Measurements from ENCODE around the gene SLC29A2. TPM values are rescaled to one million over a fixed set of nuclear protein-coding genes. Genes with fewer than 3 reads are reported as not detected.

SLC29A2 gene
- total RNA-seq, 4 donors from 2014 or later, result 3.7 to 30.7 (median 15.5) TPM

DNA sequence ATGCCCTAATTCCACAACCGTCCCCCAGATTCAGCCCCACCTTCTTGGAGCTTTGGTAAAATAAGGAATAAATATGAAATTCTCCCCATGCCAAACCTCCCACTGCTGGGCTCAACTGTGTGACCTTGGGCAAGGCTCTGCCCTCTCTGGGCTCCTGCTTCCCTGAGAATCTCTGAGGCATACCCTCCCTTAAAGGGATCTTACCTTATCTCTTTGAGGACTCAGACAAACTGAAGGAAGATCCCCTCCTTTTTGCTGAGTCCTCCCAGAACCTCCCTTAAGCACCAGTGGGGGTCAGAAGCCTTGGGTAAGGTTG, 57.4 kb downstream of the SLC29A2 start:
- TF ChIP-seq, protein P1, sequence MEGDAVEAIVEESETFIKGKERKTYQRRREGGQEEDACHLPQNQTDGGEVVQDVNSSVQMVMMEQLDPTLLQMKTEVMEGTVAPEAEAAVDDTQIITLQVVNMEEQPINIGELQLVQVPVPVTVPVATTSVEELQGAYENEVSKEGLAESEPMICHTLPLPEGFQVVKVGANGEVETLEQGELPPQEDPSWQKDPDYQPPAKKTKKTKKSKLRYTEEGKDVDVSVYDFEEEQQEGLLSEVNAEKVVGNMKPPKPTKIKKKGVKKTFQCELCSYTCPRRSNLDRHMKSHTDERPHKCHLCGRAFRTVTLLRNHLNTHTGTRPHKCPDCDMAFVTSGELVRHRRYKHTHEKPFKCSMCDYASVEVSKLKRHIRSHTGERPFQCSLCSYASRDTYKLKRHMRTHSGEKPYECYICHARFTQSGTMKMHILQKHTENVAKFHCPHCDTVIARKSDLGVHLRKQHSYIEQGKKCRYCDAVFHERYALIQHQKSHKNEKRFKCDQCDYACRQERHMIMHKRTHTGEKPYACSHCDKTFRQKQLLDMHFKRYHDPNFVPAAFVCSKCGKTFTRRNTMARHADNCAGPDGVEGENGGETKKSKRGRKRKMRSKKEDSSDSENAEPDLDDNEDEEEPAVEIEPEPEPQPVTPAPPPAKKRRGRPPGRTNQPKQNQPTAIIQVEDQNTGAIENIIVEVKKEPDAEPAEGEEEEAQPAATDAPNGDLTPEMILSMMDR (IDR thresholded peaks at IDR 0.05; ENCODE audit: low read depth), result no peak

DNA sequence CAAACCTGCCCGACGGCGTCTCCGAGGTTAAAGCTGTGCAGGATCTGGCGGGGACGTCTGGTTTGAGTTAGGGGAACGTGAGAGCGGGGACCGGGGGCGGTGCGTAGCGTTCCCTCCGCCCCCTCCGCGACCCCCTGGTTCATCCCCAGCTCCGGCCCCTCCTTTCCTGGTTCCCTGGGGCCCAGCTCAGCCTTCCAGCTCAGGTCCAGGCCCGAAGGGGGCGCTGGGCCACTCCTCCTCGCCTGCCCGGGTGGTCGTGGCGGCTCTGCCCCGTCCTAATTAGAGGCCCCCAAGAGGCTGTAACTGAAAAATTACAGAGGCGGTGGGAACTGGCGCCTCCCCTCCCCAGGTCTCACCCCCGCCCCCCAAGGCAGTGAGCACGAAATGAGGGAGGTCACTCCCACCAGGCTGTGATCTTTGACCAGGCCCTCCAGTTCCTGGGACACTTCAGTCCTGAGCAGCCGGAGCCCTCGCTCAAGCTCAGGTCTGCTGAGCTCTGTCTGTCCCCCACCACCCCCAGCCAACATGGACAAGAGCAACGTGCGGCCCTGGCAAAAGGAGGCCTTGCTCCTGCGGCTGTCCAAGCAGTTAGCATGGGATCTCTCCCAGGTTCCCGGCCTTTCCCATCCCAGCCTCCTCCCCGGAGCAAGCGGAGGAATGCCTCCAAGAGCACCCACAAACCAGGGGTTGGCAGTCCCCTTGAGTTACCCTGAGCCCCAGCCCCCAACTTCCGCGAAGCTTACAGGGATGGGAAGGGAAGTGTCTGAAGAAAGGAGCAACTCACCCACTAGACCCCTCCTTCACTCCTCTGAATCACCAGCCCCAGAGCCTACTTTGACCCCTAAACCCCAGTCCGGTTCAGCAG, 58.0 kb downstream of the SLC29A2 start:
- TF ChIP-seq, protein P1 (IDR thresholded peaks at IDR 0.05; ENCODE audit: low read depth), result no peak

DNA sequence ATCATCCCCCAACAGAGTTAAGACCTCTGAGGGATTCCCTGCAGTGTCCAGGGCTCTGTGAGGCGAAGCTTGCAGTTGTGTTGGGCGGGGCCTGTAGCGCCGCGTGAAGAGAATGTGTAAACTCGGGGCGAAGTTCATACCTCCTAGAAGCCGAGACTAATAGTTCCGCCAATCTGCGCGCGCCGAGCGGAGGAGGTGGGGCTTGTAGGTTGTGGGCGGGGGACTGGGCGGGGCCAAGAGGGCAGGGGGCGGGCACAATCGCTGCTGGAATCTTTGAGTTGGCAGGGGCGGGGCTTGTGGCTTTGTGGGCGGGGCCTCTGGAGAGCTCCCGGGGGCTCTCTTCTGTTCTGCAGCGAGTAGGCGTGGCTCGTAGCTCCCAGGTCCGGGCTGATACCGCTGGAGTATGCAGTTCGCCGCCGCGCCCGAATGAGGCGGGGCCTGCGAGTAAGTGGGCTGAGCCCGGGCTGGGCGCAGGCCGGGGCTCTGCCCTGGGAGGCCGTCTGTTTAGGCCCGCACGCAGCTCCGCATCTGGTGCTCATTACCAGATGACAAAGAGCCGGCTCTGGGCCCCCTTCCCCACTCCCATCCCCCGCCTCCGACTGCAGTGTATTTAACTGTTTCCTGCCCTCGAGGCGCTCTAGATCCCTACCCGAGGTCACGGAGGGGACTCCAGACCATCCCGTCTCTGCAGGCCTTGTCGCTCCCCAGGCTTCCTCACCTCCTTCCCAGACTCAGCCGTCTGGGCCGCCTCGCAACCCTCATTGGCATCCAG, 58.8 kb downstream of the SLC29A2 start:
- TF ChIP-seq, protein P1 (IDR thresholded peaks at IDR 0.05; ENCODE audit: low read depth), result no peak

Small RNAs within 50 kb of the gene (small RNA-seq; reads per million reads assigned to genes)
- gene RF00017, result not detected
- gene RNU1-84P, result not detected

Other genes with a start within 250 kb of the SLC29A2 start
- gene KLC2, start 114.1 kb downstream of the SLC29A2 start, total RNA-seq, result 10 to 100 TPM; 13.3 to 24.9 (median 19.3) TPM
- 10 to 100 TPM; 46.3 to 95.3 (median 68.6) TPM for gene RAB1B, start 103.1 kb downstream of the SLC29A2 start, total RNA-seq
- gene CNIH2, start 93.6 kb downstream of the SLC29A2 start, total RNA-seq, result not detected
- 10 to 100 TPM; 39.0 to 60.5 (median 53.7) TPM for gene YIF1A, start 82.6 kb downstream of the SLC29A2 start, total RNA-seq
- gene TMEM151A, start 79.9 kb downstream of the SLC29A2 start, total RNA-seq, result not detected
- 100 to 1,000 TPM in 2 of 4 donors, 10 to 100 TPM in 2; 49.0 to 226 (median 149) TPM for gene CD248, start 54.7 kb downstream of the SLC29A2 start, total RNA-seq
- 1 to 10 TPM in 3 of 4 donors, under 1 TPM in 1; 0.98 to 3.7 (median 3.3) TPM for gene RIN1, start 35.3 kb downstream of the SLC29A2 start, total RNA-seq
- gene BRMS1, start 26.7 kb downstream of the SLC29A2 start, total RNA-seq, result 10 to 100 TPM; 20.5 to 47.1 (median 34.7) TPM
- 10 to 100 TPM; 11.7 to 31.7 (median 18.7) TPM for gene B4GAT1, start 24.1 kb downstream of the SLC29A2 start, total RNA-seq
- gene NPAS4, start 49.3 kb upstream of the SLC29A2 start, total RNA-seq, result not detected
- 10 to 100 TPM; 26.7 to 41.8 (median 39.6) TPM for gene MRPL11, start 67.1 kb upstream of the SLC29A2 start, total RNA-seq
- gene PELI3, start 95.1 kb upstream of the SLC29A2 start, total RNA-seq, result 10 to 100 TPM in 3 of 4 donors, 1 to 10 TPM in 1; 8.0 to 16.6 (median 12.6) TPM
- gene DPP3, start 108.7 kb upstream of the SLC29A2 start, total RNA-seq, result 10 to 100 TPM; 12.6 to 17.8 (median 15.7) TPM
- 10 to 100 TPM; 25.5 to 53.7 (median 39.3) TPM for gene BBS1, start 138.9 kb upstream of the SLC29A2 start, total RNA-seq
- gene ZDHHC24, start 174.3 kb upstream of the SLC29A2 start, total RNA-seq, result 10 to 100 TPM in 3 of 4 donors, 1 to 10 TPM in 1; 4.4 to 16.4 (median 12.5) TPM
- under 1 TPM in 1 of 4 donors, not detected in 3; 0.22 TPM for gene ACTN3, start 175.1 kb upstream of the SLC29A2 start, total RNA-seq
- 100 to 1,000 TPM in 3 of 4 donors, 10 to 100 TPM in 1; 55.9 to 196 (median 121) TPM for gene CTSF, start 196.8 kb upstream of the SLC29A2 start, total RNA-seq
- under 1 TPM in 1 of 4 donors, not detected in 3; 0.17 TPM for gene CCDC87, start 221.3 kb upstream of the SLC29A2 start, total RNA-seq
- gene CCS, start 221.4 kb upstream of the SLC29A2 start, total RNA-seq, result 10 to 100 TPM; 17.6 to 35.6 (median 24.0) TPM
- 10 to 100 TPM; 25.8 to 49.3 (median 39.6) TPM for gene RBM14, start 244.9 kb upstream of the SLC29A2 start, total RNA-seq